ENCODE data around the gene TMEM185B.

DNA sequence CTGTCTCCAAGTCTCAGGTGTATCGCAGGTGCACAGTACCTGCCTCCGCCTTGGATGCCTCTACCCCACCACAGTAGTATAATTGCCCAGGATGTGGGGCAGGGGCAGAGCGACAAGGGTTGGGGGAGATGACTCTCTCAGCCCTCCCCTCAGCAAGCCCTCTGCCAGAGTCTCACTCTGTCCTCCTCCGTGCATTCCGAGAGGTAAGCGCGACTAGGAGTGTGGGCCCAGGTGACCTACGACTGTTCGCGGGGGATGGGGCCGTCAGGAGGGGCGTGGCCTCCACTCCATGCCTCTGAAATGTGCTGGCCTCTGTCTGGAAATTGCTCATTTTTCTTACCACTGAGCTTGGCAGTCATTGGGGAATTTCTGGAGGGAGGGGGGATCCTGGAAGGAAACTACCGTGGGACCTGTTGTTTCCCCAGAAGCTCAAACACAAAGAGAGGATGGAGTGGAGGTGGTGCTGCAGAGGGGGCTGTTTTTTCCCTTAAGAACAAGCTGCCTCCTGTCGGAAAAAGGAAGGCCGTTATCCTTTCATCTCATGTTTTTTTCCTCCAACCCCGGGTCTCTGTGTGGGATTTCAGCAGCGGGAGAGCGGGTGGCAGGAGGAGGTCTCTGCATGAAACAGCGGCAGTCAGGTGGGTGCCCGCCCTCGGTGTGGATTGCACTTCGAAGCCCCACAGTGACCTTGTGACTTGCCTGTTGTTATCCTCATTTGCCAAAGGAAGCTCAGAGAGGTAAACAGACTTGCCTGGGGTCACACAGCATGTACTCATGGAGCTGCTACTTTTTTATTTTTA lies 16.5 kb upstream of the TMEM185B start:
- TF ChIP-seq, protein P1, sequence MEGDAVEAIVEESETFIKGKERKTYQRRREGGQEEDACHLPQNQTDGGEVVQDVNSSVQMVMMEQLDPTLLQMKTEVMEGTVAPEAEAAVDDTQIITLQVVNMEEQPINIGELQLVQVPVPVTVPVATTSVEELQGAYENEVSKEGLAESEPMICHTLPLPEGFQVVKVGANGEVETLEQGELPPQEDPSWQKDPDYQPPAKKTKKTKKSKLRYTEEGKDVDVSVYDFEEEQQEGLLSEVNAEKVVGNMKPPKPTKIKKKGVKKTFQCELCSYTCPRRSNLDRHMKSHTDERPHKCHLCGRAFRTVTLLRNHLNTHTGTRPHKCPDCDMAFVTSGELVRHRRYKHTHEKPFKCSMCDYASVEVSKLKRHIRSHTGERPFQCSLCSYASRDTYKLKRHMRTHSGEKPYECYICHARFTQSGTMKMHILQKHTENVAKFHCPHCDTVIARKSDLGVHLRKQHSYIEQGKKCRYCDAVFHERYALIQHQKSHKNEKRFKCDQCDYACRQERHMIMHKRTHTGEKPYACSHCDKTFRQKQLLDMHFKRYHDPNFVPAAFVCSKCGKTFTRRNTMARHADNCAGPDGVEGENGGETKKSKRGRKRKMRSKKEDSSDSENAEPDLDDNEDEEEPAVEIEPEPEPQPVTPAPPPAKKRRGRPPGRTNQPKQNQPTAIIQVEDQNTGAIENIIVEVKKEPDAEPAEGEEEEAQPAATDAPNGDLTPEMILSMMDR (IDR thresholded peaks at IDR 0.05) = no peak
- TF ChIP-seq POLR2A (IDR thresholded peaks at IDR 0.05) = no peak
